Nephron progenitor cell (in vitro differentiated cells): ENCODE data around the gene CLCN5.
A peak's percentile ranks its signal among the peaks of the same experiment; 100 is the strongest.

Experiments
- DNase-seq: peaks from one replicate; pipeline ENCODE4 v3.0.0; 2021
- H3K27ac Mint-ChIP-seq: 2 replicates; pipeline ENCODE4 v1.8.0; 2021; ENCODE audit warnings: mild to moderate bottlenecking, moderate library complexity, mixed read lengths
- H3K27me3 Mint-ChIP-seq: 2 replicates; pipeline ENCODE4 v1.8.0; 2021; ENCODE audit warnings: mild to moderate bottlenecking, low read depth, mixed read lengths; ENCODE audit not compliant: poor library complexity
- H3K36me3 Mint-ChIP-seq: 2 replicates; pipeline ENCODE4 v1.8.0; 2021; ENCODE audit warnings: low read depth, mixed read lengths
- H3K4me1 Mint-ChIP-seq: 2 replicates; pipeline ENCODE4 v1.8.0; 2021; ENCODE audit warnings: mixed read lengths
- H3K4me3 Mint-ChIP-seq: 2 replicates; pipeline ENCODE4 v1.8.0; 2021; ENCODE audit warnings: mild to moderate bottlenecking, moderate library complexity, mixed read lengths
- H3K9me3 Mint-ChIP-seq: 2 replicates; pipeline ENCODE4 v1.8.0; 2021; ENCODE audit warnings: mild to moderate bottlenecking, moderate library complexity, mixed read lengths
- CTCF ChIP-seq: fragments of 200-600 bp; sonication (generic); IDR thresholded peaks from 2 replicates; pipeline ENCODE4 v1.5.0; 2021; ENCODE audit warnings: antibody characterized with exemption

CLCN5 gene

GRCh38 chrX:49977319-49978090 is 55.1 kb downstream of the CLCN5 start:
- no peak for TF ChIP-seq CTCF
- H3K27ac Mint-ChIP-seq: peak overlapping the region; percentile 49
- no peak for DNase-seq
- H3K36me3 Mint-ChIP-seq: no peaks in the 10 kb centered on the region
- H3K4me3 Mint-ChIP-seq: no peak overlapping the region
- peaks cover 23% of the 10 kb centered on the region for H3K9me3 Mint-ChIP-seq
- H3K4me1 Mint-ChIP-seq: peaks cover 36% of the 10 kb centered on the region
- H3K27me3 Mint-ChIP-seq: no peaks in the 10 kb centered on the region

- Mint-ChIP-seq H3K27ac (no peak overlapping the region), H3K4me1 (peaks cover 36% of the 10 kb centered on the region), H3K9me3 (peaks cover 19% of the 10 kb centered on the region), H3K36me3 (no peaks in the 10 kb centered on the region), H3K27me3 (no peaks in the 10 kb centered on the region), H3K4me3 (no peak overlapping the region)
- DNase-seq: no peak
- no peak for TF ChIP-seq CTCF
Measured at GRCh38 chrX:49978176-49978575, 55.8 kb downstream of the CLCN5 start.

- Mint-ChIP-seq H3K9me3 (peaks cover 20% of the 10 kb centered on the region), H3K36me3 (no peaks in the 10 kb centered on the region), H3K27ac (no peak overlapping the region), H3K4me1 (peaks cover 25% of the 10 kb centered on the region), H3K4me3 (no peak overlapping the region), H3K27me3 (peaks cover 2% of the 10 kb centered on the region)
- no peak for DNase-seq
- TF ChIP-seq CTCF: no peak
Measured at GRCh38 chrX:49986058-49986457, 63.7 kb downstream of the CLCN5 start.

GRCh38 chrX:49987651-49988050 is 65.3 kb downstream of the CLCN5 start:
- DNase-seq: no peak
- Mint-ChIP-seq H3K27ac (peak overlapping the region; percentile 86), H3K9me3 (peaks cover 31% of the 10 kb centered on the region), H3K27me3 (peaks cover 2% of the 10 kb centered on the region), H3K36me3 (no peaks in the 10 kb centered on the region), H3K4me1 (peaks cover 11% of the 10 kb centered on the region), H3K4me3 (no peak overlapping the region)
- TF ChIP-seq CTCF: no peak

GRCh38 chrX:49988143-49988542 is 65.7 kb downstream of the CLCN5 start:
- TF ChIP-seq CTCF: no peak
- DNase-seq: no peak
- no peaks in the 10 kb centered on the region for H3K36me3 Mint-ChIP-seq
- peaks cover 2% of the 10 kb centered on the region for H3K27me3 Mint-ChIP-seq
- no peak overlapping the region for H3K4me3 Mint-ChIP-seq
- peaks cover 31% of the 10 kb centered on the region for H3K9me3 Mint-ChIP-seq
- H3K27ac Mint-ChIP-seq: peak overlapping the region; percentile 86
- peaks cover 16% of the 10 kb centered on the region for H3K4me1 Mint-ChIP-seq

- Mint-ChIP-seq H3K4me3 (no peak overlapping the region), H3K4me1 (peaks cover 16% of the 10 kb centered on the region), H3K27me3 (no peaks in the 10 kb centered on the region), H3K36me3 (no peaks in the 10 kb centered on the region), H3K27ac (no peak overlapping the region), H3K9me3 (peaks cover 34% of the 10 kb centered on the region)
- DNase-seq: no peak
- TF ChIP-seq CTCF: no peak
Measured at GRCh38 chrX:49991758-49992157, 69.4 kb downstream of the CLCN5 start.
